Vagina (tissue), 2 donors: ENCODE measurements around the gene LRRC45. TPM values are rescaled to one million over a fixed set of nuclear protein-coding genes. Genes with fewer than 3 reads are reported as not detected.

Source experiments
- DNase-seq, 2 donors: peaks; one replicate each; pipeline ENCODE4 v3.0.0-alpha.2; 2017; ENCODE audit errors: extremely low spot score in 2 of 2
- H3K27ac ChIP-seq: fragments of 200-600 bp; sonication (generic); one replicate; pipeline ENCODE4 v1.5.1; 2019
- H3K27me3 ChIP-seq: fragments of 200-600 bp; sonication (generic); one replicate; pipeline ENCODE4 v1.5.1; 2019
- H3K36me3 ChIP-seq, 2 donors: fragments of 200-600 bp; sonication (generic); one replicate each; pipeline ENCODE4 v1.5.1; 2017 to 2019
- H3K4me1 ChIP-seq: fragments of 200-600 bp; sonication (generic); one replicate; pipeline ENCODE4 v1.5.1; 2019
- H3K4me3 ChIP-seq, 2 donors: fragments of 200-600 bp; sonication (generic); 1 replicate in 1 of 2; 2 replicates in 1 of 2; pipeline ENCODE4 v1.5.1; 2016 to 2019
- H3K9me3 ChIP-seq: fragments of 200-600 bp; sonication (generic); one replicate; pipeline ENCODE4 v1.5.1; 2019
- POLR2A ChIP-seq, 2 donors: fragments of 450-650 bp; IDR thresholded peaks; one replicate each; pipeline ENCODE4 v1.6.1; 2017; ENCODE audit warnings: antibody characterized with exemption in 2 of 2, mild to moderate bottlenecking in 2 of 2, moderate library complexity in 2 of 2
- POLR2AphosphoS5 ChIP-seq, 2 donors: sonication (generic); formaldehyde crosslinking; IDR thresholded peaks; one replicate each; pipeline ENCODE4 v1.9.0; 2017; ENCODE audit warnings: antibody characterized with exemption in 2 of 2, mild to moderate bottlenecking in 2 of 2, low read depth in 1 of 2; ENCODE audit not compliant: insufficient read depth in 1 of 2
- intact Hi-C: fragments of 100-400 bp; cut with DNase I; formaldehyde crosslinking; loops from one replicate; pipeline ENCODE4 v1.15.1; 2023
- total RNA-seq: library from RNA; depleted of rRNA; stranded (reverse); fragments of >200 nt; gene quantifications from one replicate; pipeline ENCODE4 v1.2.3, GENCODE V29; 2016
- TF ChIP-seq, protein P1 (sequence below), 3 experiments: fragments of 450-650 bp in 2 of 3; fragments of 200-600 bp in 1 of 3; sonication (generic) in 1 of 3; IDR thresholded peaks; one replicate each; pipeline ENCODE4 v1.5.1; 2017 to 2019; ENCODE audit warnings: antibody characterized with exemption in 3 of 3, mild to moderate bottlenecking in 2 of 3, moderate library complexity in 2 of 3

Gene LRRC45
- total RNA-seq, 1 donor from 2014 or later, result 14.0 TPM

DNA sequence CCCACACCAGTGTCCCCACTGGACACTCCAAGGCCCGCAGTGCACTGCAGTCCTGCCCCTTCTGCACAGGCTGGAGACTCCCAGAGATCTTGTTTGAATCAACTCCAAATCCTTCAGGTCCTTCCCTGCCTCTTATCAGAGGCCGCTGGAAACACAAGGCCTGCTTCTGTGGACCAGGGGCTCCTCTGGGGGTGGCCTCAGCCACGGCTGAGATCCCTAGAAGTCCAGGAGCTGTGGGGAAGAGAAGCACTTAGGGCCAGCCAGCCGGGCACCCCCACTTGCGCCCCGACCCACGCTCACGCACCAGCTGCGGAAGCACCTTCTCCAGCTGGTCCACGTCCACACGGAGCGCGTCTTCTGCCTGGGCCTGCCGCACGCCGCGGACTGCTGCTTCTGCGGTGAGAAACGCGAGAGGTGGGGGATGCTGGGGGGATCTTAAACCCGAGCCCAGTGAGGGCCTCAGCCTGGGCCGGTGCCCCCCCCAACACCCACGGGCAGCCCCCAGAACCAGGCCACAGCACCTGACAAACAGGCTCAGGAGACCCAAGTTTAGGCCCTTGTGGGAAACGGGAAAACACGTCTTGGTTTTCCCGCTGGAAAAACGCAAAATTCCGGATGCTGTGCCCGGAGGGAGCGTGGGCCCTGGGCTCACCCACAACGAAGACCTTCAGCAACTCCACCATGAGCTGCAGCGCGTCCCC lies 4.0 kb upstream of the LRRC45 start:
- no peak overlapping the region for H3K27ac ChIP-seq
- H3K36me3 ChIP-seq, result no peaks in the 10 kb centered on the region
- H3K4me1 ChIP-seq, result peaks cover 49% of the 10 kb centered on the region
- no peaks in the 10 kb centered on the region for H3K27me3 ChIP-seq
- DNase-seq, result no peak
- no peak overlapping the region for H3K4me3 ChIP-seq
- no peak for TF ChIP-seq POLR2AphosphoS5 (IDR thresholded peaks at IDR 0.05; ENCODE audit: insufficient read depth in 1 of 2, low read depth in 1 of 2)
- TF ChIP-seq, protein P1, sequence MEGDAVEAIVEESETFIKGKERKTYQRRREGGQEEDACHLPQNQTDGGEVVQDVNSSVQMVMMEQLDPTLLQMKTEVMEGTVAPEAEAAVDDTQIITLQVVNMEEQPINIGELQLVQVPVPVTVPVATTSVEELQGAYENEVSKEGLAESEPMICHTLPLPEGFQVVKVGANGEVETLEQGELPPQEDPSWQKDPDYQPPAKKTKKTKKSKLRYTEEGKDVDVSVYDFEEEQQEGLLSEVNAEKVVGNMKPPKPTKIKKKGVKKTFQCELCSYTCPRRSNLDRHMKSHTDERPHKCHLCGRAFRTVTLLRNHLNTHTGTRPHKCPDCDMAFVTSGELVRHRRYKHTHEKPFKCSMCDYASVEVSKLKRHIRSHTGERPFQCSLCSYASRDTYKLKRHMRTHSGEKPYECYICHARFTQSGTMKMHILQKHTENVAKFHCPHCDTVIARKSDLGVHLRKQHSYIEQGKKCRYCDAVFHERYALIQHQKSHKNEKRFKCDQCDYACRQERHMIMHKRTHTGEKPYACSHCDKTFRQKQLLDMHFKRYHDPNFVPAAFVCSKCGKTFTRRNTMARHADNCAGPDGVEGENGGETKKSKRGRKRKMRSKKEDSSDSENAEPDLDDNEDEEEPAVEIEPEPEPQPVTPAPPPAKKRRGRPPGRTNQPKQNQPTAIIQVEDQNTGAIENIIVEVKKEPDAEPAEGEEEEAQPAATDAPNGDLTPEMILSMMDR (IDR thresholded peaks at IDR 0.05), result no peak
- TF ChIP-seq POLR2A (IDR thresholded peaks at IDR 0.05), result no peak
- intact Hi-C loops, result no loop called here
- no peaks in the 10 kb centered on the region for H3K9me3 ChIP-seq

DNA sequence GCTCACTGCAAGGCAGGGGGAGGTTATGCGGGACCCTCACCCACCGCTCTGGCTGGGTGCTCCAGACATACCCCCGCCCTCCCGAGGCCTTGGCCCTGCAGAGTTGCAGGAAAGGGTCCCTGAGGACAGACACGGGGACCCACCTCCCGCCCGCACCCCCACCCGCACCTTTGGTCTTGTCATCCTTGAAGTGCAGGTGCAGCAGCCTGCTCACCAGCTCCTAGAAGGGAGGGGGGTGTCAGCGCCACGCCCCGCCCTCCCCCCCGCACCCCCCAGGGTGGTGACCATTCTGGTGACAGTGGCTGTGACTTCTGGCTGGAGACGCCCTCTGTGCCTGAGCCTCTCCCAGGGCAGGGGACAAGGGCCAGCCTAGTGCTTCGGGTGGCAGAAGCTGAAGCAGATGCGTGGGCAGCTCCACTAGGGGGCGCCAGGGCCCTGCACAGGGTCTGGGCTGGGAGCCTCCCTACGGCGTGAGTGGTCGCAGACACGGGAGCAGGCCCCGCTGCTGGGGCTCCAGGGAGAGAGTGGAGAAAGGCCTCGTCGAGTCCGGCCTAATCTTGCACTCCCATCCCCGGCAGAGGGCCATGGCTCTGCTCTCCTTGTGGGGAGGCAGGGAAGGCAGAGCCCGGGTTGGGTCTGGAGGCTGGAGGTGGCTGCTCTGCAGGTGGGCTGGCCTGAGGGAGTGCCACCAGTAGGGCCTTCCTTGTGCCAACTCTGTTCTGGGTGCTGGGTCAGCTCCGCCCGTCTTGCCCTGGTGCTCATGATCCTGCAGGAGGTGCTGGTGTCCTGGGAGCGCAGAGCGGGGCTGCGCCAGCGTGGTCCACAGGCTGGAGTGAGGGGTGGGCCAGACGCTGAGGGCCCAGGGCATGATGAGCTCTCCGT lies 3.2 kb upstream of the LRRC45 start:
- H3K9me3 ChIP-seq, result no peaks in the 10 kb centered on the region
- no peak for DNase-seq
- no peaks in the 10 kb centered on the region for H3K36me3 ChIP-seq
- no peak overlapping the region for H3K27ac ChIP-seq
- no peaks in the 10 kb centered on the region for H3K27me3 ChIP-seq
- intact Hi-C loops, result loop anchor here (5.0 kb wide), 1 partner anchor 43 kb away; the partner anchor contains the start of gene ASPSCR1
- H3K4me1 ChIP-seq, result peaks cover 49% of the 10 kb centered on the region
- H3K4me3 ChIP-seq, result no peak overlapping the region
- TF ChIP-seq, protein P1 (IDR thresholded peaks at IDR 0.05), result peak in 2 of 3 experiments; percentile 24 to 27
- TF ChIP-seq POLR2A (IDR thresholded peaks at IDR 0.05), result no peak

DNA sequence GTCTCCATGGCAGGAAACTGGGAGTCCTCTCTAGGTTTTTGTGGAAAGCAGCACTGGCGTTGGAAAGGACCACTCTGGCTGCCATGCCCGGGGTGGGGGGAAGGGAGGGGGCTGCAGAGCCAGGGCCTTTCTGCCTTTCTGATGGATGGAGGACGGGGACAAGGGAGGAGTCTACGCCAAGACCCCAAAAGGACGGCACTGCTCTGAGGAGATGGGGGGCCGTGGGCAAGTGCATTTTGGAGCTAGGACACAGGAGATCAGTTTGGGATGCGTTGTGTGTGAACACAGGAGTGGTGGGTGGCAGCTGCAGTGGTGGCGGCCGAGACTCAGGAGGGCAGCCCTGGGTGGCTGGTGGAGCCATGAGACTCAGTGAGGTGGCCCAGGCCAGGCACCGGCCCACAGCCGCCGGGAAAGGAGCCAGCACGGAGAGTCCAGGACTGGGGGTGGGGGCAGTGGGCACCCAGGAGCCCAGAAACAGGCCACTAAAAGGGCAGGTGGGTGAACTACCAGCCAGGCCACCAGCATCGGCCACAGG lies 2.5 kb upstream of the LRRC45 start:
- intact Hi-C loops, result loop anchor here (5.0 kb wide), 1 partner anchor 43 kb away; the partner anchor contains the start of gene ASPSCR1
- H3K27ac ChIP-seq, result no peak overlapping the region
- no peaks in the 10 kb centered on the region for H3K9me3 ChIP-seq
- no peaks in the 10 kb centered on the region for H3K36me3 ChIP-seq
- TF ChIP-seq POLR2AphosphoS5 (IDR thresholded peaks at IDR 0.05; ENCODE audit: insufficient read depth in 1 of 2, low read depth in 1 of 2) (no peak), POLR2A (IDR thresholded peaks at IDR 0.05) (no peak)
- TF ChIP-seq, protein P1 (IDR thresholded peaks at IDR 0.05), result no peak
- H3K27me3 ChIP-seq, result no peaks in the 10 kb centered on the region
- no peak overlapping the region for H3K4me3 ChIP-seq
- H3K4me1 ChIP-seq, result peaks cover 48% of the 10 kb centered on the region
- DNase-seq, result no peak

DNA sequence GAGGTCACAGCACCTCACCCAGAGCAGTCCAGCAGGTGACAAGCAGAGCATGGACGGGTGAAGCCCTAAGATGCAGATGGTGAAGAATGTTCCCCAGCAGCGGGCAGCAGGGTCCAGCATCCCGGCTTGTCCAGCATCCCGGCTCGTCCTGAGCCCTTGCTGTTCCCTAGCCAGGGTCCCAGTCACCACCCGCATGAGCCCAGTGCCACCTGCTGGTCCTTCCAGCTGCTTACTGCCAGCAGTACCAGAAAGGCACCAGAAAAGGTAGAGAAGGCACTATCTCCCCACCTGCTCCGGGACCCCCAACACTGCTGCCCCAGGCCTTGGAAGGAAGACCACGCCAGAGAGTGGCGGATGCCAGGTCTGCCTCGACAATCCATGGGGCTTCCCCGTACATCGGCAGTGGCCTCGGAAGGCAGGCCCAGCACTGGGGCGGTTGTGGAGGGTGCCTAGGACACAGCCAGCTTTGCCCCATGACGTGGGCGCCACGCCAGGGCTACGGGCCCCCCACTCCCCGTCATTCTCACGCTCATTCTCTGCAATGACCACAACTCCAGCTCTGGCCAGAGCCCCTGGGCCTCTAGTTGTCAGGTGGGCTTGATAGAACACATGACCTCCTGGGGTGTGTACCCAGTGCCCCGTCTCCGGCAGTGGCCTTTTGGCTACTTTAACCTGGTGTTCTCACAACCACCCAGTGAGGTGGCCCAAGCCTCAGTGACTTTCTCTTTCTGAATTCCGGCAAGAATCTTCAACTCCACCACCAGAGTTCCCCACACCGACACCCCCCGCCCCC lies 1.8 kb upstream of the LRRC45 start:
- Histone ChIP-seq H3K4me1 (peaks cover 48% of the 10 kb centered on the region), H3K27ac (no peak overlapping the region), H3K9me3 (no peaks in the 10 kb centered on the region), H3K4me3 (peak overlapping the region; percentile 54 to 84), H3K27me3 (no peaks in the 10 kb centered on the region), H3K36me3 (no peaks in the 10 kb centered on the region)
- TF ChIP-seq, protein P1 (IDR thresholded peaks at IDR 0.05), result peak; percentile 35 to 75 (median 65)
- TF ChIP-seq POLR2A (IDR thresholded peaks at IDR 0.05) (no peak), POLR2AphosphoS5 (IDR thresholded peaks at IDR 0.05; ENCODE audit: insufficient read depth in 1 of 2, low read depth in 1 of 2) (peak in 1 of 2 donors; percentile 7)
- intact Hi-C loops, result loop anchor here (5.0 kb wide), 1 partner anchor 44 kb away; the partner anchor contains the start of gene ASPSCR1
- DNase-seq, result no peak
